MM.1S (cell line): ENCODE results near the gene CAMSAP1.

Experiments used
- DNase-seq: peaks from one replicate; pipeline ENCODE4 v3.0.0-alpha.2; 2015
- H2AFZ ChIP-seq: fragments of 300-600 bp; sonication (generic); 2 replicates; pipeline ENCODE4 v1.6.0; 2016; ENCODE audit warnings: antibody characterized with exemption, low read length
- H3F3A ChIP-seq: fragments of 300-600 bp; sonication (generic); 2 replicates; pipeline ENCODE4 v1.6.1; 2016; ENCODE audit warnings: mild to moderate bottlenecking, antibody characterized with exemption, low read length, moderate library complexity, mixed read lengths; ENCODE audit not compliant: insufficient read depth
- H3K27ac ChIP-seq: fragments of 300-600 bp; sonication (generic); 2 replicates; pipeline ENCODE4 v1.5.1; 2016; ENCODE audit warnings: mild to moderate bottlenecking, low read length
- H3K27me3 ChIP-seq: fragments of 300-600 bp; sonication (generic); replicated peaks from 2 replicates; pipeline ENCODE4 v1.6.0; 2016; ENCODE audit warnings: low read length; ENCODE audit not compliant: insufficient read depth
- H3K36me3 ChIP-seq: fragments of 300-600 bp; sonication (generic); replicated peaks from 2 replicates; pipeline ENCODE4 v1.6.1; 2016; ENCODE audit warnings: mild to moderate bottlenecking, low read length, mixed read lengths; ENCODE audit not compliant: insufficient read depth
- H3K4me1 ChIP-seq: fragments of 300-600 bp; sonication (generic); 2 replicates; pipeline ENCODE4 v1.6.1; 2016; ENCODE audit warnings: low read length, mixed read lengths
- H3K4me2 ChIP-seq: fragments of 300-600 bp; sonication (generic); 2 replicates; pipeline ENCODE4 v1.6.0; 2016; ENCODE audit warnings: low read depth, low read length
- H3K4me3 ChIP-seq: fragments of 300-600 bp; sonication (generic); 2 replicates; pipeline ENCODE4 v1.5.1; 2016; ENCODE audit warnings: low read length, mixed read lengths
- H3K79me2 ChIP-seq: fragments of 300-600 bp; sonication (generic); 2 replicates; pipeline ENCODE4 v1.6.1; 2016; ENCODE audit warnings: mixed run types, low read length, mixed read lengths
- H3K9ac ChIP-seq: fragments of 300-600 bp; sonication (generic); 2 replicates; pipeline ENCODE4 v1.6.1; 2016; ENCODE audit warnings: low read length, mixed read lengths
- H3K9me2 ChIP-seq: fragments of 300-600 bp; sonication (generic); replicated peaks from 2 replicates; pipeline ENCODE4 v1.6.1; 2016; ENCODE audit warnings: mild to moderate bottlenecking, low read length, mixed read lengths; ENCODE audit not compliant: insufficient read depth
- H3K9me3 ChIP-seq: fragments of 300-600 bp; sonication (generic); replicated peaks from 2 replicates; pipeline ENCODE4 v1.6.1; 2016; ENCODE audit warnings: mild to moderate bottlenecking, low read length, mixed read lengths; ENCODE audit not compliant: insufficient read depth
- H4K20me1 ChIP-seq: fragments of 300-600 bp; sonication (generic); 2 replicates; pipeline ENCODE4 v1.6.1; 2016; ENCODE audit warnings: mild to moderate bottlenecking, low read length, moderate library complexity, mixed read lengths; ENCODE audit not compliant: insufficient read depth
- CTCF ChIP-seq: fragments of 300-600 bp; sonication (generic); IDR thresholded peaks from 2 replicates; pipeline ENCODE4 v1.5.1; 2016; ENCODE audit warnings: antibody characterized with exemption, low read length, mixed read lengths
- EZH2 ChIP-seq: fragments of 300-600 bp; sonication (generic); optimal IDR thresholded peaks from 2 replicates; pipeline ENCODE3; 2017; ENCODE audit warnings: low read depth, mild to moderate bottlenecking, antibody characterized with exemption, low read length, mixed read lengths
- EZH2phosphoT487 ChIP-seq: fragments of 300-600 bp; sonication (generic); IDR thresholded peaks from 2 replicates; pipeline ENCODE4 v1.6.1; 2018; ENCODE audit warnings: antibody characterized with exemption, low read length

CAMSAP1 gene

DNA sequence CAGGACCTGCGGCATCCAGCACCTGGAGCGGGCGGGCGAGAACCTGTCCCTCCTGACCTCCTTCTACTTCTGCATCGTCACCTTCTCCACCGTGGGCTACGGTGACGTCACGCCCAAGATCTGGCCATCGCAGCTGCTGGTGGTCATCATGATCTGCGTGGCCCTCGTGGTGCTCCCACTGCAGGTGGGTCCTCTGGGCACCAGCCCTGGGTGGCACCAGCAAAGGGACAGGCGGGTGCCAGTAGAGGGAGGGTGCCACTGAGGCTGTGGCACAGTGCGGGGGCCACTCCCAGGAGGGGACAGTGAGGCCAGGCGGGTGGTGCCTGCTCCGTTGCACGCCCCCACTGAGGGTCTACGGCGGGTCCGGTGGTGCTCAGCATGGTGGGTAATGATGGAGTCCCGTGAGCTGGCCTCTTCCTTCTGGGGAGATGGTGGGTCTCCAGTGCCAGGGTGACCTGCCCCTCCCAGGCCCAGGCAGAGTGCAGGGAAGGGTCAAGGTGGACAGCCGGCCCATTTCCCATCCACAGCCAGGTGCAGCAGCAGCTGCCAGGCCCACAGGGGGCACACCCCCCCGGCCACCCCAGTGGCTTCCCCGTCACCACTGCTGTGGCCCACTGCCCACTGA is 147.6 kb downstream of the CAMSAP1 start:
- TF ChIP-seq CTCF (no peak), EZH2 (no peak), EZH2phosphoT487 (no peak)
- Histone ChIP-seq H3K4me2 (no peak overlapping the region), H3K9me3 (no peaks in the 10 kb centered on the region), H4K20me1 (no peaks in the 10 kb centered on the region), H3K36me3 (no peaks in the 10 kb centered on the region), H3K27ac (no peak overlapping the region), H3K4me3 (no peak overlapping the region), H2AFZ (no peak overlapping the region), H3K9ac (no peak overlapping the region), H3K27me3 (peaks cover 92% of the 10 kb centered on the region), H3K9me2 (no peaks in the 10 kb centered on the region), H3K79me2 (no peaks in the 10 kb centered on the region), H3F3A (no peaks in the 10 kb centered on the region), H3K4me1 (no peaks in the 10 kb centered on the region)
- no peak for DNase-seq

DNA sequence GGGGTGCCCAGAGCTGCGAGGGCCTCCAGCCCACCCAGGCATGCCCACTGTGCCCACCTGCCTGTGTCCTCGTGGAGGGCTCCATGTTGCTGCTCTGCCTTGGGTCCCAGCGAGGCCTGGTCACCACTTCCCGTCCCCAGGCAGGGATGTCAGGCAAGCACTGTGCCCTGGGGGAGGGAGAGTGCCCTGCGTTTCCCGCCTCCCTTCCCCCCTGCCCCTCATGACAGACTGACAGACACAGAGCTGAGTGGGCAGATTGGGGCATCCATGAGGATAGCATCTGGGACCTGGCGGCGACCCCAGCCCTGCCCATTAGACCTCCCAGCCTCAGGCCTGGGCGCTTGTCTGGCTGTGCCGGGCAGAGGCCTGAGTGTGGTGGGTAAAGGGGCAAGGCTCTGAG is 148.5 kb downstream of the CAMSAP1 start:
- DNase-seq: no peak
- H3K27me3 ChIP-seq: peaks cover 92% of the 10 kb centered on the region
- H3K4me3 ChIP-seq: no peak overlapping the region
- H3K36me3 ChIP-seq: no peaks in the 10 kb centered on the region
- no peaks in the 10 kb centered on the region for H3K4me1 ChIP-seq
- H3K9me3 ChIP-seq: no peaks in the 10 kb centered on the region
- H2AFZ ChIP-seq: no peak overlapping the region
- H3K9me2 ChIP-seq: no peaks in the 10 kb centered on the region
- H3F3A ChIP-seq: no peaks in the 10 kb centered on the region
- H3K27ac ChIP-seq: no peak overlapping the region
- no peaks in the 10 kb centered on the region for H3K79me2 ChIP-seq
- H3K4me2 ChIP-seq: no peak overlapping the region
- no peaks in the 10 kb centered on the region for H4K20me1 ChIP-seq
- no peak for TF ChIP-seq EZH2
- no peak for TF ChIP-seq CTCF
- no peak for TF ChIP-seq EZH2phosphoT487
- no peak overlapping the region for H3K9ac ChIP-seq
